Stimulated activated naive B cell treated with anti-CD40 and anti-IgM and Interleukin-4, amounts not matched to agents 10 μg/mL and 1 μg/mL and 100 μg/mL, for 72 hours (primary cell): ENCODE measurements around the gene TNXB.
"Not testable (repeated sequence)": the region's sequence is repeated elsewhere in the genome, so short reads cannot be mapped to it uniquely, and the experiment has no call there.

Experiments
- ATAC-seq, 2 donors: fragments of 150-1000 bp; cut with Tn5 transposase; replicated peaks; 2 replicates each; pipeline ENCODE4 v1.10.0; 2021; ENCODE audit warnings: moderate library complexity in 1 of 2
- DNase-seq: peaks from one replicate; pipeline ENCODE4 v3.0.0; 2021
- H3K27ac Mint-ChIP-seq: one replicate; pipeline ENCODE4 v1.8.0; 2022; ENCODE audit warnings: mild to moderate bottlenecking, mixed read lengths
- H3K27me3 Mint-ChIP-seq, 2 donors: one replicate each; pipeline ENCODE4 v1.8.0; 2022; ENCODE audit warnings: mixed read lengths in 2 of 2
- H3K36me3 Mint-ChIP-seq, 2 donors: one replicate each; pipeline ENCODE4 v1.8.0; 2022; ENCODE audit warnings: mixed read lengths in 2 of 2, mild to moderate bottlenecking in 1 of 2
- H3K4me1 Mint-ChIP-seq, 2 donors: one replicate each; pipeline ENCODE4 v1.8.0; 2022; ENCODE audit warnings: mixed read lengths in 2 of 2, mild to moderate bottlenecking in 1 of 2
- H3K4me3 Mint-ChIP-seq, 2 donors: one replicate each; pipeline ENCODE4 v1.8.0; 2022; ENCODE audit warnings: mild to moderate bottlenecking in 2 of 2, mixed read lengths in 2 of 2, moderate library complexity in 1 of 2
- H3K9me3 Mint-ChIP-seq, 2 donors: one replicate each; pipeline ENCODE4 v1.8.0; 2022; ENCODE audit warnings: mixed read lengths in 2 of 2, mild to moderate bottlenecking in 1 of 2

The TNXB gene

GRCh38 chr6:32022100-32022499 is 87.0 kb downstream of the TNXB start:
- not testable (repeated sequence) for H3K4me1 Mint-ChIP-seq, H3K36me3 Mint-ChIP-seq, DNase-seq, H3K27ac Mint-ChIP-seq, H3K4me3 Mint-ChIP-seq, H3K27me3 Mint-ChIP-seq, H3K9me3 Mint-ChIP-seq, ATAC-seq

- not testable (repeated sequence) for DNase-seq, H3K9me3 Mint-ChIP-seq, H3K4me1 Mint-ChIP-seq, H3K4me3 Mint-ChIP-seq, ATAC-seq, H3K27me3 Mint-ChIP-seq, H3K27ac Mint-ChIP-seq, H3K36me3 Mint-ChIP-seq
Observed at GRCh38 chr6:32014547-32014946, 94.6 kb downstream of the TNXB start, which contains the start of gene C4B. C4B (plus strand) TSS chr6:32014795; CDS start chr6:32014846, 51 bp downstream.

- H3K27me3 Mint-ChIP-seq, ATAC-seq, H3K27ac Mint-ChIP-seq, H3K9me3 Mint-ChIP-seq, H3K4me3 Mint-ChIP-seq, H3K36me3 Mint-ChIP-seq, DNase-seq, H3K4me1 Mint-ChIP-seq: not testable (repeated sequence)
Observed at GRCh38 chr6:32013738-32014137, 95.4 kb downstream of the TNXB start.

- H3K36me3 Mint-ChIP-seq, ATAC-seq, DNase-seq, H3K9me3 Mint-ChIP-seq, H3K27ac Mint-ChIP-seq, H3K4me3 Mint-ChIP-seq, H3K4me1 Mint-ChIP-seq, H3K27me3 Mint-ChIP-seq: not testable (repeated sequence)
Observed at GRCh38 chr6:32012941-32013617, 96.1 kb downstream of the TNXB start.

- not testable (repeated sequence) for ATAC-seq
Observed at GRCh38 chr6:32010856-32011530, 98.1 kb downstream of the TNXB start.

GRCh38 chr6:32009537-32009936 is 99.6 kb downstream of the TNXB start:
- not testable (repeated sequence) for H3K36me3 Mint-ChIP-seq, ATAC-seq

More at GRCh38 chr6:32010856-32011530, 98.1 kb downstream of the TNXB start:
- H3K4me1 Mint-ChIP-seq, H3K4me3 Mint-ChIP-seq, H3K9me3 Mint-ChIP-seq, H3K27ac Mint-ChIP-seq, H3K27me3 Mint-ChIP-seq, H3K36me3 Mint-ChIP-seq, DNase-seq: not testable (repeated sequence)

GRCh38 chr6:32008616-32009015 is 100.5 kb downstream of the TNXB start:
- not testable (repeated sequence) for DNase-seq, H3K4me1 Mint-ChIP-seq, H3K4me3 Mint-ChIP-seq, ATAC-seq, H3K27me3 Mint-ChIP-seq, H3K27ac Mint-ChIP-seq, H3K9me3 Mint-ChIP-seq, H3K36me3 Mint-ChIP-seq

More at GRCh38 chr6:32009537-32009936, 99.6 kb downstream of the TNXB start:
- H3K4me3 Mint-ChIP-seq, H3K27me3 Mint-ChIP-seq, H3K4me1 Mint-ChIP-seq, H3K9me3 Mint-ChIP-seq, H3K27ac Mint-ChIP-seq, DNase-seq: not testable (repeated sequence)

- not testable (repeated sequence) for H3K36me3 Mint-ChIP-seq, H3K4me1 Mint-ChIP-seq, ATAC-seq, H3K9me3 Mint-ChIP-seq, DNase-seq, H3K27ac Mint-ChIP-seq, H3K4me3 Mint-ChIP-seq, H3K27me3 Mint-ChIP-seq
Observed at GRCh38 chr6:32008037-32008436, 101.1 kb downstream of the TNXB start.

GRCh38 chr6:32007086-32007485 is 102.1 kb downstream of the TNXB start:
- H3K36me3 Mint-ChIP-seq, H3K4me3 Mint-ChIP-seq, DNase-seq, H3K27me3 Mint-ChIP-seq, ATAC-seq, H3K4me1 Mint-ChIP-seq, H3K27ac Mint-ChIP-seq, H3K9me3 Mint-ChIP-seq: not testable (repeated sequence)

GRCh38 chr6:32005991-32006529 is 103.1 kb downstream of the TNXB start:
- DNase-seq, H3K36me3 Mint-ChIP-seq: not testable (repeated sequence)

GRCh38 chr6:32005538-32005880 is 103.6 kb downstream of the TNXB start:
- H3K27me3 Mint-ChIP-seq, H3K4me3 Mint-ChIP-seq, H3K36me3 Mint-ChIP-seq, DNase-seq, H3K27ac Mint-ChIP-seq, ATAC-seq, H3K9me3 Mint-ChIP-seq, H3K4me1 Mint-ChIP-seq: not testable (repeated sequence)

More at GRCh38 chr6:32005991-32006529, 103.1 kb downstream of the TNXB start:
- H3K4me1 Mint-ChIP-seq, ATAC-seq, H3K9me3 Mint-ChIP-seq, H3K27me3 Mint-ChIP-seq, H3K4me3 Mint-ChIP-seq, H3K27ac Mint-ChIP-seq: not testable (repeated sequence)

GRCh38 chr6:32004864-32005537 is 104.1 kb downstream of the TNXB start:
- not testable (repeated sequence) for H3K27ac Mint-ChIP-seq, H3K4me1 Mint-ChIP-seq, H3K4me3 Mint-ChIP-seq, H3K27me3 Mint-ChIP-seq, H3K9me3 Mint-ChIP-seq, DNase-seq, H3K36me3 Mint-ChIP-seq
- ATAC-seq, result peak; percentile 94 to 95

- ATAC-seq, H3K36me3 Mint-ChIP-seq, H3K9me3 Mint-ChIP-seq, H3K27ac Mint-ChIP-seq, H3K27me3 Mint-ChIP-seq, H3K4me3 Mint-ChIP-seq, DNase-seq, H3K4me1 Mint-ChIP-seq: not testable (repeated sequence)
Observed at GRCh38 chr6:32004393-32004792, 104.7 kb downstream of the TNXB start.

GRCh38 chr6:32003301-32003700 is 105.8 kb downstream of the TNXB start:
- H3K27me3 Mint-ChIP-seq, H3K36me3 Mint-ChIP-seq, DNase-seq, ATAC-seq, H3K27ac Mint-ChIP-seq, H3K4me1 Mint-ChIP-seq, H3K9me3 Mint-ChIP-seq, H3K4me3 Mint-ChIP-seq: not testable (repeated sequence)
